ENCODE results near the gene FANK1. TPM values are rescaled to one million over a fixed set of nuclear protein-coding genes. Genes with fewer than 3 reads are reported as not detected.

The FANK1 gene, protein sequence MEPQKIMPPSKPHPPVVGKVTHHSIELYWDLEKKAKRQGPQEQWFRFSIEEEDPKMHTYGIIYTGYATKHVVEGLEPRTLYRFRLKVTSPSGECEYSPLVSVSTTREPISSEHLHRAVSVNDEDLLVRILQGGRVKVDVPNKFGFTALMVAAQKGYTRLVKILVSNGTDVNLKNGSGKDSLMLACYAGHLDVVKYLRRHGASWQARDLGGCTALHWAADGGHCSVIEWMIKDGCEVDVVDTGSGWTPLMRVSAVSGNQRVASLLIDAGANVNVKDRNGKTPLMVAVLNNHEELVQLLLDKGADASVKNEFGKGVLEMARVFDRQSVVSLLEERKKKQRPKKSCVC
- 4.9 and 8.2 TPM in 2 replicates for total RNA-seq (2014; rRNA removed; shearing (Covaris generic))

DNA sequence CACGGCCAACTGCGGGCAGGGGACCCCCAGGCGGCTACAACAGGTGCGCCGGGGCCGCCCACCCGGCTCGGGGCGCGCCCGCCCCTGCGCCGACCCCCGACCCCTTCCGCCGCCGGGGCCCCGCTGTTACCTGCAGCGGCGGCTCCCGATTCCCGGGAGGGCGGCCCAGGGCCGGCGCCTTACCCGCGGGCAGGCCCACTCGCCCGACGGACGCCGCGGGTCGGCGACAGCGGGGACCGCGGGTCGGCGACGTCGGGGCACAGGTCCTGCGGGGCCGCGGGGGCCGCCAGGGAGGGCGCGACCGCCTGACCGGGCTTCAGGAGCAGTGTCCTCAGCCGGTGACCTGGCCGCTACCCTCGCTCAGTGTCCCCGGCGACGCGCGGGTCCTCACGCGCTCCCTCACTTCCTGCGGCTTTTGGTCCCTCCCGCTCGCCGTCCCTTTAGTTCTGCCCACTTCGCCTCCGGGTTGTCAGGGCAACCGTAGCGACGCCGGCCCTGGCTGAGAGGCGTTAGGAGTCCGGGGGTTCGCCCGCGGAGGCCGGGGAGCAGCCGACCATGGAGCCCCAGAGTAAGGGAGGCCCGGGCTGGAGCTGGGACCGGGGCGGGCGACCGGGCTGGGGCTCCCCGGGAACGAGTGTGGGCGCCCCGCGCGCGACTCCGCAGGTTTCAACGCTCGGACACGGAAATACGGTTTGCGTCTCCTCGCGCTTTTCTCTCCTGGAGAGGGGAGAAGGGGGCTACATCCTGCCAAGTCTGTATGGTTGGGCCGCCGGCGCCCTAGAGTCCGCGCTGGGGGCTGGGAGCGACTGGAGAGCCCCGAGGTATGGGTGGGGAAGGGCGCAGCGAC lies at the start of gene FANK1:
Gene FANK1, plus strand, starts transcription at position 477 of the 847 bp plus-strand sequence. Its CDS starts 79 bp downstream, at position 556.
- DNase-seq (ENCODE audit: low spot score): peak; percentile 46

DNA sequence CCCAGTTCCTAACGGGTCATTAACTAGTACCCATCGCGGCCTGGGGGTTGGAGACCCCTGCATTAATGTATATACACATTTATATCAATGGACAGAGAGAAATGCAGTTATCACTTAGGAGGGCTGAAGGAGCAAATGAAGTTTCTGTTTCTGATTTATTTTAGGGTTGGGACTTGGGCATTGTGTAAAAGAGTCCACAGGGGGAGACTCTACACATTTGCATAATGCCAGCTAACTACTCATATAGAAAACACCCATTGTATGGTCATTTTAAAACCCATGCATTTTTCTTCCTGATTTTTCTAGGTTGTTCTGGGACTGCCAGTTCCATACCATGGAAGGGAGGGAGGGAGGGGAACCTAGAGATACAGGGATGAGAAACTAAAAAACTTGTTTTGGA lies 49.5 kb upstream of the FANK1 start:
- DNase-seq (ENCODE audit: low spot score): no peak

DNA sequence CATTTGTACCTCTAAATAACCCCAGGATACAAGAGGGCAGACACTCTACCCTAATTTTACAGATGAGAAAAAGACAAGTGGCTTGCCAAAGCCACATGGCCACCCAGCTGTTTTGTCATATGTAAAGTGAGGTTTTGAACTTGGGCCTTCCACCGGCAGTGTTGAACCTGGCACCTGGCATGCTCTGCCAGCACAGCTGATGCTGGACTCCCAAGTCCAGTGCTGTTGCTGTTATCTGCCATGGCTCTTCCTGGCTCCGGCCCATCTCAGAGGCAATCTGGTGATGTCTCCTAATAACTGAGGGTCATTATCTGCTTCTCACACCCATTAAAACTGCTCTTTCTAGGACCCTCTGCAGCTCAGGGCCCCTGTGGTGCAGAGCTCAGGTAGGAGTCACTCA lies 48.0 kb upstream of the FANK1 start:
- no peak for DNase-seq (ENCODE audit: low spot score)

DNA sequence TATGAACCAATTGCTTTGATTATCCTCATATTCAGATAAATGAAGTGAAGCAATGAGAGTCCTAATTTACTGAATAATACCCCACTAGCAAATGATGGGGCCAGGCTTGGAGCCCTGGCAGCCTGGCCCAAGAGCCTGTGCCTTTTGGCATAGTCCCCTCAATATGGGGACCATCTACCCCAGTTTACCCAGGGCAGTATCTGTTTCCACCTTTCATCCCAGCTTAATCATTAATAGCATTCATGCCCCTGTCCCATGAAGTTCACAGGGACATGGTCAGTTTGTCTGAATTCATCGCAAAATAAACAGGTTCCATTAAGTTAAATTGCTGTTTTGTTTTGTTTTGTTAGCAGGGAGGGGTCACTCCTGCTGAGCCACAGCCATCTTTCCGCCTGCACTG lies 47.5 kb upstream of the FANK1 start:
- DNase-seq (ENCODE audit: low spot score): no peak

DNA sequence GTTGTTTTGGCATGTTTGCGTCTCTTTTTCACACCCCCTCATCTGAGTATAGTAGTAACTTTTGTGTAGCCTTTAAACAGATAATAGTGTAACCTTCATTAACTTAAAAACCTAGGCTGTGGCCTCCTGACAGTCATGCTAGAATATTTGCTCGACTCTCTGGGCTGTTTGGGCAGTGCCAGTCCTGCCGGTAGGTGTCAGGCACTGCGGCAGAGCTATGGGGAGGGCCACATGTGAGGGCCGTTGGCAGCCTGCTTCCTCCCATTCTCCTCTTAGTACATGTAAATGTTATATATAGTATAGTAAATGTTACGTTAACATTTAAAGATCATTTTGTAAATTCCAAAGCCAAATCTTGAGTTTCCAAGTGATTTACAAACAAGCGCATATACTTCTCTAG lies 46.9 kb upstream of the FANK1 start:
- DNase-seq (ENCODE audit: low spot score): no peak

DNA sequence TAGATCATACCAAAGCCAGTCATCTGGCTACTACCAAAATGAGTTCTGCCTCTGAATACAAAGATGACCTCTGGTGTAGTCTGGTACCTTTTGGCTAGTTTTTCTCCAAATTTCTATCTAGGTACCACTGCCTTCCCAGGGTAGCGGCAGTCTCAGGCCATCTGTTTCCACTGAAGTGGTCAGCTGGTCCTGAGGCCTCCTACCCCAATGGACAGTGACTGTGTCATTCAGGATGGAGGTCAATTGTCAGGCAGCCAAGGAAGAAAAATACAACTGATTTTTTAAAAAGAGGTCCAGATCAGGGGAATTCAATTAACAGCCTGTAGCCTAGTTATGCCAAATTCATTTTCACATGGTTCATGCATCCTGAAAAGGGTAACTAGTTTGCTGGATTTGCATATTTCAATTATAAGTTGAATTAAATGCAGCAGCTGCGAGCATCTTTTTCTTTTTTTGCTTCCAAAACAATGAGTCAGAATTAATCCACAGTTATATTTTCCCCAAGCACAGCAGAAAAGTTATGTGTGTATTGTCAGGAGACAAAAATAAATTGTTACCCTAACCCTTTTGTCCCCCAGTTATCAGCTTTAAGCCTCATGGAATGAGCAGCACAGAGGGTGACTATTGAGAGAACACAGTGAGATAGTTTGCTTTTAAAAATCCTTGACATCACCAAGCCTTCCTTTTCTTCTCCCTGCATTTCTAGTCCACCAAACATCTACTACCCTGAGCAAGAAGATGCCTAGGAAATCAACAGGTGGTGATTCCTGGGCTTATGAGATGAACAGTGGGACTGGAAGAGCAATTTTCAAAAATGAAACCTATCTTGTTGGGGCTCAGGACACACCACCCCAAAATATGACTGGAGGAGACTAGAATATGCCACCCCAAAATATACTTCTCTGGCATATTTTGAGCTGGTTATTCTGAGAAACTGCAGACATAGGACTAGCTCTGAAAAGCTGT lies 45.3 kb upstream of the FANK1 start:
- no peak for DNase-seq (ENCODE audit: low spot score)

DNA sequence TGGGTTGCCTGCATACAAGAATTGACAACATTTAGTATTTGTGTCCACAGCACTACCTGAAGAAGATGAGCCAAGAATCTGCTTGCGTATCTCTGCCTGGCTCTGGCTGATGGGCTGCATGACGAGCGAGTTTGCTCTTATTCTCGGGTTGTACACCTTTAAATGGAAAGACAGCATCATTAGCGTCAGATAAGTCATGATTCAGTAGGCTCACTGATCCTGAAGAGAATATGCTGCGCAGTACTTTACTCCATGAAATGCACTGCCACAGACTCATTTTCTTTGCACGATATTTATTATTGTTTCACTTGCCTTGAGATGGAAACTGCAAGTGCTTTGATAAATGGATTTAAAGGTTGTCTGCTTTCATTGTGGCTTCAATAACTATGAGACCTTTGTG lies 43.9 kb upstream of the FANK1 start:
- no peak for DNase-seq (ENCODE audit: low spot score)

DNA sequence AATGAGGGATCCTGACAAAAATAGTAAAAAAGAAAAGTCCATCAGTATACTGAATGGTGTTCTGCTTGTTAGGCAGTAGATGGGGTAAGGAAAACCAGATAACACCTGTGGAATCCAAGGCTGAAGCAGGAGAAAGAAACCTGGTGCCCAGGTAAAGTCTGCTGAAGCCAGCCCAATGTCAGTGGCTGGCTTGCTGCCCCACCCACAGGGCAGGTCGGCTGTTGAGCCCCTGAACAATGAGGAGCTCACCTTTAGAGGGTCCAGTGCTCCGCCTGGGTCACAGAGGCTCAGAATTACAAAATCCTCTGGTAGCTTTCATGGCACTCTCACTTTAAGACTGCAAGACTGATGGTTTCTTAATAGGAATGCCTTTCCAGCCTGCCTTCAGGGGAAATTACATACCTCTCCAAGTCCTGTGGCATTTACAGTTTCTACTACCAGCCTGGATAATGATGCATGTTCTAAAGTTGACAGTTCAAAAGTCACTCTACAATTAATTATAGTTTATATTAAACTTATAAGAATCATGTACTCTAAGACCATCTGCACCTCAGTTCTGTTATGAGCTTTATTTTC lies 39.1 kb upstream of the FANK1 start:
- no peak for DNase-seq (ENCODE audit: low spot score)

DNA sequence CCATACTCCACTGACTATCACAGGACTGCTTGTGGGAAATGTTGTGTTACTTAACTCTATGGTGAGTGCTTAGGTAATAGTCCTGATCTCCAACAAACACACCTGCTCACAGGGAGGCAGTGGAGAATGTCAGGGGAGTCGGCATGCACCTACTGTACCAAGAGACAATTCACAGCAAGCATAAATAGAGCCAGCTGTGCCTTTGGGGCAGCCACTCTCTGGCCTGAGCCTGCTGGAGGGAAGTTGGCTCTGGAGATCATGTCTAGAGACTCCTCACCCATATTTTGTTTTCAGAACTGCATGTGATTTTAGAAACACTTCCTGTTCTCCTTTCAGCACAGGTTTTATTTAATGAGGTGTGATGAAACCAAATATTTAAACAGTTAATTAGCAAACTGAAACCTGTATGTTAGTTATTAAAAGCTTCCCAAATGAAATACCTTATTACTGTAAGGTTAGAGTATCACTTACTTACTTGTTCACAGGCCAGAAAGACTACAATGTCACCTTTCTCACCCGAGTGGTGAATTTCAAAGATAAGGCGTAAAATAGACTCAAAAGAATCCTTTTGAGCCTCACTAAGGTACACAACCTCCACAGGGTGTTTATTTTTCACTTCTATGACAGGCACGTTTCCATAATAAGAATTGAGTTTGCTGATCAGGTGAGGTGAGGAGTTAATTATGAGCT lies 37.1 kb upstream of the FANK1 start:
- DNase-seq (ENCODE audit: low spot score): no peak

DNA sequence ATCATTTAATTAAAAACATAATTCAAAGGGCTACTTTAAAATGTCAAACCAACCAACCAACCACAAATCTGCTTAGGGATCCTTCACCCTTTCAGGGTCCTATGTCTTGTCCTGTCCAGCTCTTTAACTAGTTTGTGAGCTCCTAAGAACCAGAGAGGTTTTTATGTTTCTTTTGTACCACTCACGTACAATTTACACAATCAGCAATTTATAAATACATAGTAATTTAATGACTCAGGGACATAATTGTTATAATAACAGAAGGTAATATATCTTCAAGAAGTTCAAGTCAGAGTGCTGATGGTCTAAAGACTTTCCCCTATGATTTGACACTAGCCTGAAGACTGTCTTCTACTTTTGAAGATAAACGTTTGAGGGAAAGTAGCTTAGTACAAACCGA lies 31.2 kb upstream of the FANK1 start:
- DNase-seq (ENCODE audit: low spot score): no peak

DNA sequence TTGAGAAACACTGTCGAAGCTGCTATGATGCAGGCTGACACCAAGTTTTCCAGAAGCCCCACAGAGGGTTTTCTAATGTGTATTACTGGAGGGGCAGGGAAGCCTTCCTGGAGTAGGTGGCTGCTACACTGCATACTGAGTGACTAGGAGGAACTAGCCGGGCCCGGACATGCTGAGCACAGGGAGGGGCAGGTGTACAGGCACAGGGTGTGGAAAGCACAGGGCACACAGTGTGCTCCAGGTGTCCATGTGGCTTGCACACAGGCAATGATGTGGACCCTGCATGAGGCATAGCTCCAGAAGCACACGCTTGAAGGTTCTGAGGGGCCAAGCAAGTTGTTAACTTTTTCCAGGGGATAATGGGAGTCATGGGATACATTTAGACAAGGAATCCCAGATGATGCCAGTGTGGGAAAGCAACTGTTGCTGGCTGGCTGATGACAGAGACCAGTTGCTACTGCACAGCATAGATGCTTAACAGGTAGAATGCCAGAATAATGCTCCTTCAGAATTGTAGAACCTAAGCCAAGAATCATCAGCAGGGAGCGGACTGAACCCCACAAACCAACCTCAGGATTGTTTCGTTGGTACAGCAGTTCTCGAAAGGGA lies 29.8 kb upstream of the FANK1 start:
- DNase-seq (ENCODE audit: low spot score): no peak

DNA sequence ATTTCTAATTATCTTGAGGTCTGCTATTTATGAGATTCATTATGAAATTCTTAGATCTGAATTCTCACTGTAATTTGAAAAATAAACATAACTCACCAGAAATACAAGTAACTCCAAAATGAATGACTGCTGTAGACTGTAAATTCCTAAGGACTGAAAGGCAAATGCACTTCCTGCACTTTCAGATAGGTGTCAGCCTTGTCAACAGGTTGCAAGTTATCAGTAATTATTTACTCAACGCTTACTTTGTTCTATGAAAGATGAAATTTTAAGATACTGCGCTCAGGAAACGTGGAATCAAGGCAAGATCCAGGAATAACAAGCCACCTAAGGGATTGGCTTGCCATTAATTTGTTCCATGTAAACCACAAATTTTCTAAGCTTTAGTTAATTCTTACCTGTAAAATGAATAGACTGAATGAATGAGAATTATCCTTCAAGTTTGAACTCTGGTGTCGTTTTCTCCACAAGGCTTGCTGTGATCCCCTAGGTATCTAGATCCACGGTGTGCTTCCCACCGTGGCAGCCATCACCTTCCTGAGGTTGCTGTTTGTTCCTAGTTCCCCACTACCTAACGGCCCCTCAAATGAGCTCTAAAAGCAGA lies 27.9 kb upstream of the FANK1 start:
- DNase-seq (ENCODE audit: low spot score): peak; percentile 32

DNA sequence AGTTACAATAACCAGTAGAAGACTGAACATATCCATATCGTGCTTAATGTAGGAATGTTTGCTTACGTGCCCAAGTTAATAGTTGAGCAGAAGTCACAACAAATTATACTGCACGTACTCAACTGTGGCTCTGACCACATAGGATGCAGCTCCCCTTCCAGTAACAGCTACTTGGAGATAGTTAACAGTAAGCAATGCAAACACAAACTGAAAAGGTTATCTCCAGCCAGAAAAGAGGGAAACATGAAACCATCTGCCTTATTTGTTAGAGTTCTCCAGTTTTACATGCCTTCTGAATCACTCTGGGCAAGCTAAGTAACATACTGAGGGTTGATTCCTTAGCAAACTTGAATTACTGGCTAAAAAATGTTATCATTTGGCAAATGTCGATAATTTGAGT lies 25.0 kb upstream of the FANK1 start:
- DNase-seq (ENCODE audit: low spot score): no peak

DNA sequence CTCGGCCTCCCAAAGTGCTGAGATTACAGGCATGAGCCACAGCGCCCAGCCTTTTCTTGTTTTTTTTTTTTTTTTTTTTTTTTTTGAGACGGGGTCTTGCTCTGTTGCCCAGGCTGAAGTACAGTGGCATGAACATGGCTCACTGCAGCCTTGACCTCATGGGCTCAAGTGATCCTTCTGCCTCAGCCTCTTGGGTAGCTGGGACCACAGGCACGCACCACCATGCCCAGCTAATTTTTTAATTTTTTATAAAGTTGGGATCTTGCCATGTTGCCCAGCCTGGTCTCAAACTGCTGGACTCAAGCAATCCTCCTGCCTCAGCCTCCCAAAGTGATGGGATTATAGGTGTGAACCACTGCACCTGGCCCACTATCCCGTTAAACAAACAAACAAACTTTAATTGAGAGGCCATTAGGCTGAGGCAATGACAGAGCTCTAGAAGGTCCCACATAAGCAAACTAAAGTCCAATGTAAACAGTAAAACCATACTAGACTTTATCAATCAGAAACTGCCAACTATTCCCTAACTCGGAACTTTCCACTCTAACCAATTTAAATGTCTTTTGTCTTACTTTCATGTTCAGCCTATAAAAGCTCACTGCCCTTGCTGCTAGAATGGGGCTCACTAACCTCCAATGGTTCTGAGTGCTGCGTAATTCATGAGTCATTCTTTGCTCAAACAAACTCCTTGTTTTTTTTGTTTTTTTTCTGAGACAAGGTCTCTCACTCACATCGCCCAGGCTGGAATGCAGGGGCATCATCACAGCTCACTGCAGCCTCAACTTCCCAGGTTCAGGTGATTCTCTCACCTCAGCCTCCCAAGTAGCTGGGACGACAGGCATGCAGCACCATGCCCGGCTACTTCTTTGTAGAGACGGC lies 17.2 kb upstream of the FANK1 start:
- peak; percentile 74 for DNase-seq (ENCODE audit: low spot score)

DNA sequence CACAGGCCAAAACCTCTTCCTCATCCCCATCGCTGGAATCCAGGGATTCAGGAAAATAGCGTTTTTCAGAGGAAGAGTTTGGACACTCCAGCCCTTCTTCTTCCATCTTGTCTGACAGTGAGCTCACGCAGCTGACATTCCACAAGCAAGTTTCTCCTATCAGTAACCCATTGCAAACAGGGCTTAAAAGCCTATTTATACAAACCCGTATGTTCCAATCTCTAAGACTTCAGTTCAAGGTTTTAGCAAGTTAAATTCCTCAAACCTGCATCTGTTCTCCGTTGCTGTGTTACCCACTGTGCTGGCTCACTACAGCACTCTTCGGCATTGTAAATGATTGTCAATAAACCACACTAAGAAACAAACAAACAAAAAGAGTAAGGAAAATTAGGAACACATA lies 15.6 kb upstream of the FANK1 start:
- DNase-seq (ENCODE audit: low spot score): no peak

DNA sequence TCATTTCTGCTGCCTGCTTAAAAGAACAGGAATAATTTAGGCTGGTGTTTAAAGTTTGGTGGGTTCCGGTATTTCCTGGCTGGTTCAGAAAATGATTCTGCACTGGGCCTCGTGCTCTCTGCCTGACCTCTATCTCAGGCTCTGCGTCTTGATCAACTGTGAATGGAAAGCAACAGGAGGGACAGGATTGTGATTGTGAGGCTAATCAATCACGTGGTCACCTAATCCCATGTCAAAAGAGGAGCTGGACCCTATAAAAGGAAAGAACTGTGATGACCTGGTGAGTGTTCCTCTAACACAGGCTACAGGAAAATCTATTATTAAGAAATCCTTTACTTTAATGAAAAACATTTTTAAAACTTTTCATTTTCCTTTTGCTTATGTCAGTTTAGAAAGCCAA lies 15.2 kb upstream of the FANK1 start, which contains the start of gene DHX32:
Gene DHX32, minus strand, starts transcription at position 101 of the 400 bp plus-strand sequence. CDS start 468 bp downstream, outside the sequence.
- DNase-seq (ENCODE audit: low spot score): no peak

DNA sequence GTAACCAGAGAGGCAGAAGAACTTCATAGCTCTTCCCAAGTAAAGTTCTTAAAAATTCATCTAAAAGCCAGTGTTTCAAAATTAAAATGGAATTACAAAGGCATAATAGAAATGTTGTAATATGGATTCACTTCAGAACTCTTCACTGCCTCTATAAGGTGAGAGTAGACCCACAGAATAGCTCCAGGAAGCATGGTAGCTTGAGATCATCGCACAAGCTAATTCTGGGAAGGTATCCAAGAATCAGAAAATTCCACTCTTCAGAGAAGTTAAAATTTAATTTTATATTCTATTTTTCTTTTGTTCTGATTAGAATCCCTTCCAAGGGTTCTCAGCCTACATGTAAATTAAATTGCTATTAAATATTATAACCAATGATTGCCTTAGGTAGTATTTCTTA lies 13.8 kb upstream of the FANK1 start:
- DNase-seq (ENCODE audit: low spot score): no peak

DNA sequence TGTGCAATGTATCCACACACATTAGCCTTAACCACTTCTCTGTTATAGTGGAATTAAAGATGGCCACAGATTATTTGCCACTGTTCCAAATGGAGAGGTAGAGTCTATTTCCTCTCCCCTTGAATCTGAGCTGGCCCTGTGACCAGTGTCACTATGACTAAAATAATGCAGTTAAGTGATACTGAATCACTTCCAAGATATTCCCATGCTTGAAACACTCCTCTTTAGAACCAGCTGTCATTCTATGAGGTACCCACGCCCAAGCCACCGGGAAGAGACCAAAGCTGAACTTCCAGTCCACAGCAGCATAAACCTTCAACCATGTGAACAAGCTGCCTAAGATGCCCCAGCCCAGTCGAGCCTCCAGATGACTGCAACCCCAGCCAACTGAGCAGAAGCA lies 13.2 kb upstream of the FANK1 start:
- no peak for DNase-seq (ENCODE audit: low spot score)
